C1 segment of cervical spinal cord (tissue), 14 donors: ENCODE measurements around the gene RPL41.
"Not testable (repeated sequence)": the region's sequence is repeated elsewhere in the genome, so short reads cannot be mapped to it uniquely, and the experiment has no call there.

ENCODE experiments used
- DNase-seq, 14 donors: peaks; one replicate each; lab custom pipeline; 2025; lab: John Stamatoyannopoulos, UW

RPL41 gene

DNA sequence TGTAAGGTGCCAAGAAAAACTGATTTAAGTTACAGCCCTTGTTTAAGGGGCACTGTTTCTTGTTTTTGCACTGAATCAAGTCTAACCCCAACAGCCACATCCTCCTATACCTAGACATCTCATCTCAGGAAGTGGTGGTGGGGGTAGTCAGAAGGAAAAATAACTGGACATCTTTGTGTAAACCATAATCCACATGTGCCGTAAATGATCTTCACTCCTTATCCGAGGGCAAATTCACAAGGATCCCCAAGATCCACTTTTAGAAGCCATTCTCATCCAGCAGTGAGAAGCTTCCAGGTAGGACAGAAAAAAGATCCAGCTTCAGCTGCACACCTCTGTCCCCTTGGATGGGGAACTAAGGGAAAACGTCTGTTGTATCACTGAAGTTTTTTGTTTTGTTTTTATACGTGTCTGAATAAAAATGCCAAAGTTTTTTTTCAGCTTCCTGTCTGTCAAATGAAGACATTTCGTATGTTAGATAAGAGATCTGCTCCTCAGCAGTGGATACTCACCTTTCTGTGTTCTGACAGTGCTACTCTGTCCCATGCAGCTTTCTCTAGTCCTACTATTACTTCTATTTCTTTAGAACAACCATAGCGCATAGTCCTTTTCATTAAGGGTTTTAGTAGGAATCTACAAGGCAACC lies 13.2 kb upstream of the RPL41 start:
- no peak for DNase-seq

DNA sequence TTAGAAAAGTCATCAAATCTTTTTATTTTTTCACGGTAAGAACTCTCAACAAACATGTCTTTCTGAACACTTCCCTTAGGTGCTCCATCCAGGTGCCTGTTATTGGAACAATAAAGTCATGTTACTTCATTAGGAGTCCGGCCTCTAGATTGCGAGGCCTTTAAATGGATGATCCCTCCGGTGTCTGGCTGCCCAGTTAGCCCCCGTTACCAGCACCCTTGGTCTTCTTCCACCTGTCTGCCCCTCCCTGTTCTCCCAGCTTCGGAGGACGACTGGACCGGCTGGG lies 12.7 kb upstream of the RPL41 start:
- DNase-seq: no peak

DNA sequence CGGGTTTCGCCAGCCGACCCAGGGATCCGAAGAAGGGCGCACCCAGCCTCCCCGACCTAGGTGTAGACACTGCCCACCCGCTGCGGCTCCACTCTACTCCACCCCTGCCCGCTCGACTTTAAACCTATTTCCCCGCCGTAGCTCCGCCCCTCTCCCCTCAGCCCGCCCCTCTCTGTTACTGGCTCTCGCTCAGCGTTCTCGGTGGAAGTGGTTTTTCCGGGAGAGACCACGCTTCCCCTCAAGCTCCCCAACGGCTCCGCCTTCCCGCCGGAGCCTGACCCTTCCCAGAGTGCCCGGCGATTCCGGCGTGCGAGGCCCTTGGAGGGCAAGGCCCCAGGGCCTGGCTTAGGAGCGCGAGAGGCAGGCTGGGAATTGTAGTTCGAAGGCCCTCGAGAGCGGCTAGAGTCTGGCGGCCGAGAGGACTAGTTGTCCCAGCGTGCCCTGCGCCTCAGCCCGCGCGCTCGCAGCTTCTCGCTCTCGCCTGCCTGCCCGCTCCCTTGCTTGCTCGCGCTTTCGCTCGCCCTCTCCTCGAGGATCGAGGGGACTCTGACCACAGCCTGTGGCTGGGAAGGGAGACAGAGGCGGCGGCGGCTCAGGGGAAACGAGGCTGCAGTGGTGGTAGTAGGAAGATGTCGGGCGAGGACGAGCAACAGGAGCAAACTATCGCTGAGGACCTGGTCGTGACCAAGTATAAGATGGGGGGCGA lies 12.2 kb upstream of the RPL41 start, which contains the start of gene PA2G4:
Gene PA2G4, plus strand, starts transcription at position 451 of the 706 bp plus-strand sequence. Its CDS starts 179 bp downstream, at position 630.
- peak; percentile 73 to 97 (median 94) for DNase-seq

DNA sequence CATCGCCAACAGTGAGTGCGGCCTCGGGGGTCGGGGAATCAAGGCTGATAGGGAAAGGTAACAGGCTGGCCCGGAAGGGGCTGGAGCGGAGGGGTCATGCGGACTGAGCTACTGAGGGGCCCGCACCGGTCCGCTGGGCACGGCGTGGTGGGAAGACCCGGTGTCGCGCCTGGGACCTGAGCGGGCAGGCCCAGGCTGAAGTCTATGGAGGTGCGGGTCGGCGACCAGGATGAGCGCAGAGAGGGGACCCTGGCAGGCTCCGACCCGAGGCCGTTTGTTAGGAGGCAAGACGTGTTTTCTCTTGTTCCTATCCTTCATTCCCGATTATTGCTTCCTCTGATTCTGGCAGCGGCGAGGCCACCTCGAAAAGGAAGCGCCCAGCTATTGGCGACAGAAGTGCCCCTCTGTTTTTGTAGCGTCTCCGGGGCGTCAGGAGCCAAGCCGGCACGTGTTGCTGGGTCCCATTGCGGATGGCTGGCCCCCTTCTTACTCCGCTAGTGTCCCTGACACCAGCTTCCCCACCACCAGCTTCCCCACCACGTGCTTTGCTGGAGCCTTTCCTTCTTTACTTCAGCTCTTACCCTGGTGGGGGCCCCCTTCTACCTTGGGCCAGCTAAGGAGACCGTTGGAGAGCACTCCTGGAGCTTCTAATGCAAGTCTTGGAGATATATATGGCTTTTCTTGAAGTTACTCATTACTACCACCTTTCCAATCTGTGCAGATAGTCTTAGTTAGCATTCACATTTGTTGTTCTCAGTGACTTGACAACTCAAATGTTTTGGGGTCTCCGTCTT lies 11.4 kb upstream of the RPL41 start:
- peak in 2 of 14 donors; percentile 36 to 41 for DNase-seq

DNA sequence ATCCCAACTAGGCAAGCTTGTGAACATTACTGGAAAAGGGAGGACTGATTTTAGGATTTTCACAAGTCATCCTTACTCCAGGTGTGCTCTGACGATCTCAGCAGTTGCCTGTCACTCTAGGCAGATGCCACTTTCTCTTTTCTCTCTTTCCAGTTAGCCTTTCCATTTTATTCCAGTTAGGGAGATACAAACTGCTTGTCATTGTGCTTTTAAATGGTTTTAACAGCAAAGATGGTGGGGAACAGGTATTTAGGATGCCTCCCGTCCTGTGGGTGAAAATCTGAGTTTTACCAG lies 10.9 kb upstream of the RPL41 start:
- DNase-seq: no peak

DNA sequence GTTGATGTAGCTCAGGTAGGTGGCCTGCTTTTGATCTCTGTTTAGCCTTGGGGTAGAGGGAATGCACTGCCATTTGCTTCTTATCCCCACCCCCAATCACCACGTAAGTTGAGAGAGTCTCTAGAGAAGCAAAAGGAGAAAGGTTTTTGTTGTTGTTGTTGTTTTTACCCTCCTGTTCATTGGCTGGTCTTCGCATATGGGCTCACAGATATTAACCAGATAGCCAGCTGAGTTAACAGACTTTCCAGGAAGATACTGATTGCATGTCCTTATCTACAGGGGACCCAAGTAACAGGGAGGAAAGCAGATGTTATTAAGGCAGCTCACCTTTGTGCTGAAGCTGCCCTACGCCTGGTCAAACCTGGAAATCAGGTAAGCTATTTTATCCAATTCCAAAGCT lies 9.2 kb upstream of the RPL41 start:
- DNase-seq: no peak

DNA sequence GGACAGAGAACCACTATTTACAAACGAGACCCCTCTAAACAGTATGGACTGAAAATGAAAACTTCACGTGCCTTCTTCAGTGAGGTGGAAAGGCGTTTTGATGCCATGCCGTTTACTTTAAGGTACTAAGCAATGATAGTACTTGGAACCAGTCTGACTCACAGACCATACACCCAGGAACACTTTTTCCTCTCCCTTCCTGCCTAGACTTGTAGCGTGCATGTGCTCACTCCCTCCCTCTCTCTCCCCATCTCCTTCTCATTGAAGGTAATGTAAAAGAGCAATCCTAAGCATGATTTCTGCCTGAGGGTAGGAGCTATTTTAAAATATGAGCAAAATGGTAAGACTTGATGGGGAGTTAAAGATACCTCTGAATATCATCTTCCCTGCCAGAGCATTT lies 5.9 kb upstream of the RPL41 start:
- DNase-seq: no peak

DNA sequence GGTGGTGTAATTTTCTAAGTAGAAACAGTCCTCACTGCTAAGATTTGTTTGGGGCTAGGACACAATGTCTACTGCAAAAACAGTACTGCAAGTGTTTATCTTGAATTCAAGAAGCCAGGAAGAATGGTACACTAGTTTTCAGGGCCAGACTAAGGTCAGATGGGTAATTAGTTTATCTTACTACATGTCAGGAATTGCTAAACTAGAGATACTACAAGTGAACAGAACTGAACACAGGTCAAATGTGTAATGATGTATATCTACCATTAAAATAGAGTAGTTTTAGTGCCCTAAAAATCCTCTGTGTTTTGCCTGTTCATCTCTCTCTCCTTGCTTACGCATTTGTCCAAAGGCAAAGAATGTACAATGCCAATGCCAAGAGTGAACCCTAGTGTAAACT lies 2.3 kb upstream of the RPL41 start:
- no peak for DNase-seq

DNA sequence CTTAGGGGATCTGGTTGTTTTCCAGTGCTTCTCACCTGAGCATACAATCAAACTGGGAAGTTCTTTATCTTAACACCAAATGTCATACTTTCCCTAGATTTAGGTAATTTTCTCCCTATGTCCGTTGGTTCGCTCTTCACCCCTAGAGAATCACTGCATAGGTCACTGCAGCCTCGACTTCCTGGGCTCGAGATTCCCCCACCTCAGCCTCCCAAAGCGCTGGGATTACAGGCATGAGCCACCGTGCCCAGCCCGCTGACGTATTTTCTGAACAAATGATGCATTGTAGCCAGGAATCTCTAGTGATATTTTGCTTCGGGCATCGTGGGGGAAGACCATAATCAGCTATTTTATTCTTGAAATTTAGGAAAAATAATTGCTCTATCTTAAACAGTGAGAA lies 1.1 kb upstream of the RPL41 start:
- DNase-seq: peak in 1 of 14 donors; percentile 12

DNA sequence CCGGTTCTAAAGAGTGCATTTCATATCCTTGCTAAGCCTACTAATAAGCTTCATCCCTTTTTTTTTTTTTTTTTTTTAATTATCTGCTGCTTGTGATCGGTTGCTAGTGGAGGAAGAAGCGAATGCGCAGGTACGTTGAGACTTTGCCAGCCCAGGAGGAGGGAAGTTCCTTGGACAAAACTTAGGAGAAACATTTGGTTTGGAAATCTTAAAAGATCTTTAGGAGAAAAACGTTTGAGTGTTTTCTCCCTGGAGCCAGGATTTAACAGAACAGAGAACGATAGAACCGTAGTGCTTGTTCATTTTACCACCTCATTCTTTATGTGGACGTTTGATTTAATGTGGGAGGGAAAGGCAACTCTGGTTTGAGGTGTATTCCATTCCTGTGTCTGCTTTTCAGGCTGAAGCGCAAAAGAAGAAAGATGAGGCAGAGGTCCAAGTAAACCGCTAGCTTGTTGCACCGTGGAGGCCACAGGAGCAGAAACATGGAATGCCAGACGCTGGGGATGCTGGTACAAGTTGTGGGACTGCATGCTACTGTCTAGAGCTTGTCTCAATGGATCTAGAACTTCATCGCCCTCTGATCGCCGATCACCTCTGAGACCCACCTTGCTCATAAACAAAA lies 761 bp downstream of the RPL41 start:
- DNase-seq: not testable (repeated sequence)

DNA sequence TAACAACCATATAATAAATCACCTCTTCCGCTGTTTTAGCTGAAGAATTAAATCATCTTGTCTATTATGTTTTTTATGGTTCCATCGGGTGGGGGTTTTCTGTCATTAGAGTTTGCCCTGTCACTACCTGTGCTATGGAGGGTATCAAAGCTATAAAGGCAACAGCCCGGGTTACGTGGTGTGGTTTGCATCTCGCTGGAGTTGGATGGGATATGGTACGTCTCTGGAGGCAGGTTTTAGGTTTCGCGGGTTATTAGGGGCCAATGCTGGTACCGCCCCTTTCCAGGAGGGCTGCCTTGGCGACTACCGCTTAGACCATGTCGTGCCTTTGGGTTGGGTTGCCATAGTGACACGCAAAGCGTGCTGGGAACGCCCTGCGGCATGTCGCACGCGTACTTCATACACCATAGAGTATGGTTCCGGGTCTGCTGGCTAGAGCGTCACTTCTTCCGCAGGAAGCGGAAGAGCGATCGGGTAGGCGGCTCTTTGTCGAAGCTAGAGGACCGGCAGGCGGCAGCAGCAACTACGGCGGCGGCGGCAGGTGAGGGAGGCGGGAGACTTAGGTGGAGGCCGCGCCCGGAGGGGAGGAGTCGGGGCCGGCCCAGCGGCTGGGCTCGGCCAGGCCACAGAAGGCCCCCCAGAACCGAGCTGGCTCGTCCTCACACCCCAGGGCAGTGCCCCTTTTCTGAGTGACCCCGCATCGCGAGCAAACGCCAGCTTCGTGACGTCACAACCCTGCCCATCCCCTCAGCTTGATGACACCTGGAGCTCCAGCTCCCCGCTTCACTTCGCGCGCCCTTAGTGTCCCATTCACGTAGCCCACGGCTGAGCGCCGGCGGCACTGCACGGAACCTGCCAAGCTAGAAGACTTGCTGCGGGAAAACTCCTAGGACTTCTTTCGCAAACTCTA lies 1.6 kb downstream of the RPL41 start, which contains the start of gene ZC3H10:
Gene ZC3H10, plus strand, starts transcription at position 489 of the 910 bp plus-strand sequence. CDS start 2,297 bp downstream, outside the sequence.
- DNase-seq: peak; percentile 66 to 98 (median 94)

DNA sequence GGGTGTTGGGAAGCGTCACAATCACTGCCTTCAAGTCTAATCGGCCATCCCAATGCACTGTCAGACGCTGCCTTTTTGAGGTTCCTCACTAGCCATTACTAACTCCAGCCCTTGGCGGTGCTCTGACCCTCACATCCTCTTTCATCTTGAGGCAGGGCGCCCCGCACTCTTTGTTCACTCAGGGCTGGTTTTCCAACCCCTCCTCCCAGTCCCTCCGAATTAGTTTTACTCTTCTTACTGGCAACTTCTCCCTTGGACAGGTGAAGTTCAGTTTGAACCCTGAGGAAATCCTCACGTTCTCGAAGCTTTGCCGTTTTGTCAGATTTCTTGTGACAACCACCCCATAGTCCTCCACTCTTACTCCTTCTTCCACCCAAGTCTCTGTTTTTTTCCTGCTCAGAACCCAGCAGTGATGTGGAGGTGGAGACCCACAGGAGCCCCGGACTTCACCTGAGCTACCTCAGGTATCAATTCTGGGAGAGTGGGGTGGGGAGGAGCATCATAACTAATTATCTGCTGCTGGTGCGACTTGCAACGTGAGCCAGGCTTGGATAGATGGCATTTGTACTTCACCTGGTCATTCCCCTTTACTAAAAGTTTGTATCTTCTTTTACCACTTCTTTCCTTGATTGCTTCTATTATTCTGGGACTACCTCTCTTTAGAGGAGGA lies 2.4 kb downstream of the RPL41 start:
- no peak for DNase-seq

DNA sequence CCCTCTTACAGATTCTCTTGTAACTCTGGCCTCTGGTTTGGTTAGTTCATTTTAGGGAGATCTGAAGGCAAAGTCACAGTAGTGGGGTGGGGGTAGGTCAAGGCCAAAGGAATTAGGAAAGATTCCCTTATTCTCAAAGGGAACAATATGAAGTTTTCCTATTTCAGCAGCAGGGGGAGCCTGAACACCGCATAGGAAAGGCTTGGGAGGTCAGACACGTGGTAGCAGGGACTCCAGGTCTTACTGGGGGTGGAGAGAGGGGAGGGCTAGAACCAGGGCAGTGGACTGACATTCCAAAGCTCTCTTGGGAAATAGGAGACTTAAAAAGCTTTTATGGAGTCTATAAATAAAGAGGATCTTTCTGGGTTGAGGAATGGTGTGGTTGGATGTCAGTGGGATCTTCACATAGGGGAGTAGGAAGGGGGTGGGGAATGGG lies 2.9 kb downstream of the RPL41 start:
- DNase-seq: peak in 10 of 14 donors; percentile 8 to 53 (median 30)

DNA sequence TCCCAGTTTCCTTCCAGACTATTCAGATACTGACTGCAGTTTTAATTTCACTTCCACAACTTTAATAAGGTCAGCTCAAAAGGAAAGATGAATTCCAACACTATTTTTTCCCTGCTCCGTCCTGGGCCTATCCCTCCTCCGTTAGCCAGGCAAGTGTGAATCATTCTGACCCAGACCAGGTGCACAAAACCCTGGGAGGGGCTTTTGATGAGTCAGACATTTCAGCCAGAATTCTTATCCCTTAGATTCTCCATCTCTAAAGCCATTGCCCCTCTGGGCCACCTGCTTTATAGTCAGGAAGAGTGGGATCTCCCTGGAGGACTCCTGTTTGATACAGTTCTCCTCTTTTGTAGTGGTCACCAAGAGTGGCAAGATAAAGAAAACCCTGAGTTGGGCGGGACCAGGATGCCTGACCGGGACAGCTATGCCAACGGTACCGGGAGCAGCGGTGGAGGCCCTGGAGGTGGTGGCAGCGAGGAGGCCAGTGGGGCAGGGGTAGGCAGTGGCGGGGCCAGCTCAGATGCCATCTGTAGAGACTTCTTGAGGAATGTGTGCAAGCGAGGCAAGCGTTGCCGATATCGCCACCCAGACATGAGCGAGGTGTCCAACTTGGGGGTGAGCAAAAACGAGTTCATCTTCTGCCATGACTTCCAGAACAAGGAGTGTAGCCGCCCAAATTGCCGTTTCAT lies 3.9 kb downstream of the RPL41 start:
- DNase-seq: no peak

DNA sequence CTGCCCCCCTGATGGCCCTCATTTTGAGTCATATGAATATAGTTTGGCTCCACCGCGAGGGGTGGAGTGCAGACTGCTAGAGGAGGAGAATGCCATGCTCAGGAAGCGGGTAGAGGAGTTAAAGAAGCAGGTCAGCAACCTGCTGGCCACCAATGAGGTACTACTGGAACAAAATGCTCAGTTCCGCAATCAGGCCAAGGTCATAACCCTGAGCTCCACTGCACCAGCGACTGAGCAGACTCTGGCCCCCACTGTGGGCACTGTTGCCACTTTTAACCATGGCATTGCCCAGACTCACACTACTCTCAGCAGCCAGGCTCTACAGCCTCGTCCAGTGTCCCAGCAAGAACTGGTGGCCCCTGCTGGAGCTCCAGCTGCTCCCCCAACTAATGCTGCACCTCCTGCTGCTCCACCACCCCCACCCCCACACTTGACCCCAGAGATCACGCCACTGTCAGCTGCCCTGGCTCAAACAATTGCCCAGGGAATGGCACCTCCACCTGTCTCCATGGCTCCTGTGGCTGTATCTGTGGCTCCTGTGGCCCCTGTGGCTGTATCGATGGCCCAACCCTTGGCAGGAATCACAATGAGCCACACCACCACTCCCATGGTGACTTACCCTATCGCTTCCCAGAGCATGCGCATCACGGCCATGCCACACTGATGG lies 4.9 kb downstream of the RPL41 start:
- no peak for DNase-seq

DNA sequence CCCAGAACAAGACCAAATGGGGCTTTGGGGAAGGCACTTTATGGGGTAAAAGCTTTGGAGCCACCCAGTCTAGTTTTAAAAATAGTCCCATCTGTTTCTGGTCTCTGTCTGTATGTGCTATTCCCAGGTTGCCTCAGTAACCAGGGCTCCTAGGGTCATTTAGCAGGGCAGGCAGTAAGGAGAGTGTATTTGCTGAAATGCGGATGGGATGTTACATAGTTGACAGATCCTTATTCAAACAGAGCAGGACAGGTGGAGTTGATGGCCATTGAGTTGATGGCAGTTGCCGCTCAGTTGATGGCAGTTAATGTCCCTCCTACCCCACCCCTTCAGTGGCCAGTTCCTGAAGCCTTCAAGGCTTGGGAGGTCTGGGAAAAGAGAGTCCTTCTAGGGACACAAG lies 6.2 kb downstream of the RPL41 start:
- no peak for DNase-seq

DNA sequence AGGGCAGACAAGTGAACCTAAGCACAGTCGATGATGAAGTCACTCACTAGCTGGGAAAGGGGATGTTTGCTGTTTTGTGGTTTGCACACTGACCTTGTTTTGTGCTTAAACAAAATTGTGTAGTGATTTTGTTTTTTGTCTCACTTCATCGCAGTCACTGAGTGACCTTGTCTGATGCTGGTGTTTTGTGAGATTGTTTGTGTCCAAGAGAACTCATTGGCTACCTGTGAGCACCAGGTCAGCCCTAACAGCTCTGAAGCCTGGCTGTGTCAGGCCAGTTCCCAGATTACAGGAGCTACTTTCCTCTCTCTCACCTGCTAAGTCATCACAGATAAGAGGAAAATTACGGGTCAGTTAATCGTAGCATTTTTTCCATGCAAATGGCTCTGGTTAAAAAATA lies 7.7 kb downstream of the RPL41 start:
- DNase-seq: no peak

DNA sequence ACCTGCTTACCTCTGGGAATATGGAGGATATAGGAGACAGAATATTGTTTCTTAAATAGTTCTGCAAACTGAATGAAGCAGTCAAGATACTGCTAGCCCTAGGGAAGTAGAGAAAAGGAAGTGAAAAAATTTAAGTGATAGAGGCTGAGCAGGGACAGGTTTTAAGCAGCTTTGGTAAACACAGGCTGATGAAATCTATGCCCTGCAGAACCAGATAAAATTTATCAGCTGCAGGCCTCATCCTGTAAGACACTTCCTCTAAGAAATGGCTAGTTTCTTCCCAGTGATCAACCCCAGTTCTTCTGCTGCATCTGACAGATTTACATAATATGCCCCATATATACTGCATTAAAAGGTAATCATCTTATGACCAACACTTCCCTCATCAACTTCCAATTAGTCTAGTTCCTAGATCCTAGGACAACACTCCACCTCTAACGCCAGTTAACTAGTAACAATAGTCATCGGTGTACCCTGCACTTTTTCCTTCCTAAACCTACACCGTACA lies 10.4 kb downstream of the RPL41 start:
- no peak for DNase-seq

DNA sequence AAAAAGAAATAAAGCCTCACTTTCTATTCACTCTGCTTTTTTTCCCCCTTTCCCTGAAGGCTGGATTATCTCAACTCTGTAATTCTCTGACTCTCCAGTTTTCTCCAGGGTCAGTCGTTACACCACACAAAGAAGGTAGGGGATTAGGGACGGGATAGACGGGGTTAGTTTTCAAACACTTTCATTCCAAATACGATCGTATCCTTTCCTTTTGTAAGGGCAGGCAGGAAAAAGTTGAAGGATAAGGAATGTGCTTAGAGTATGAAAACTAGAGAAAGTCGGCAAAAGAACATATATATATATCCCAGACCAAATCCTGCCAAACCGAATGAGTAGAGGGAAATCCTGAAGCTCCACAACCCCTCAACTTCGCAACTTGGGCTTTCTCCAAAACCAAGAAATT lies 11.1 kb downstream of the RPL41 start:
- no peak for DNase-seq
